CD14-positive monocyte (primary cell): ENCODE data around the gene NBEA. TPM values are rescaled to one million over a fixed set of nuclear protein-coding genes. Genes with fewer than 3 reads are reported as not detected.

Experiments
- DNase-seq, 3 donors: peaks; one replicate each; pipeline ENCODE4 v3.0.0-alpha.2; 2011 to 2022
- H2AFZ ChIP-seq: 2 replicates; pipeline ENCODE4 v1.6.0; 2012; ENCODE audit warnings: mild to moderate bottlenecking, low read depth, low read length, inconsistent platforms; ENCODE audit not compliant: insufficient read depth, poor library complexity, severe bottlenecking
- H3K27ac ChIP-seq, 2 donors: 1 replicate in 1 of 2; 2 replicates in 1 of 2; pipeline ENCODE4 v1.5.1; 2012 to 2013; ENCODE audit warnings: low read length in 2 of 2, control low read depth in 1 of 2, inconsistent platforms in 1 of 2, low read depth in 1 of 2, mild to moderate bottlenecking in 1 of 2
- H3K27me3 ChIP-seq, 2 donors: one replicate each; pipeline versions ENCODE4 v1.6.0 to v1.6.1; 2011 to 2013; ENCODE audit warnings: low read length in 2 of 2; ENCODE audit not compliant: control insufficient read depth in 2 of 2, insufficient read depth in 2 of 2
- H3K36me3 ChIP-seq, 2 donors: replicated peaks in 1 of 2; 1 replicate in 1 of 2; 2 replicates in 1 of 2; pipeline versions ENCODE4 v1.5.1 to v1.6.1; 2012 to 2013; ENCODE audit warnings: low read length in 2 of 2, control low read depth in 1 of 2, inconsistent platforms in 1 of 2, mild to moderate bottlenecking in 1 of 2; ENCODE audit not compliant: insufficient read depth in 2 of 2, control insufficient read depth in 1 of 2
- H3K4me1 ChIP-seq, 2 donors: 1 replicate in 1 of 2; 2 replicates in 1 of 2; pipeline versions ENCODE4 v1.5.1 to v1.6.1; 2012 to 2013; ENCODE audit warnings: low read length in 2 of 2, control low read depth in 1 of 2, inconsistent platforms in 1 of 2, mild to moderate bottlenecking in 1 of 2, moderate library complexity in 1 of 2; ENCODE audit not compliant: insufficient read depth in 2 of 2, control insufficient read depth in 1 of 2
- H3K4me2 ChIP-seq: replicated peaks from 2 replicates; pipeline ENCODE3; 2012; ENCODE audit warnings: low read length, moderate library complexity, mild to moderate bottlenecking; ENCODE audit not compliant: poor library complexity, severe bottlenecking; ENCODE audit errors: extremely low read depth
- H3K4me3 ChIP-seq, 3 experiments: fragments of 200-600 bp in 1 of 3; sonication (generic) in 1 of 3; replicated peaks in 1 of 3; 1 replicate in 2 of 3; 2 replicates in 1 of 3; pipeline ENCODE4 v1.5.1; 2011 to 2013; ENCODE audit warnings: low read length in 3 of 3, mild to moderate bottlenecking in 3 of 3, control low read depth in 2 of 3, low read depth in 2 of 3, inconsistent platforms in 1 of 3, moderate library complexity in 1 of 3
- H3K79me2 ChIP-seq: 2 replicates; pipeline ENCODE4 v1.6.0; 2012; ENCODE audit warnings: mild to moderate bottlenecking, control low read depth, inconsistent platforms, low read length, moderate library complexity; ENCODE audit not compliant: insufficient read depth
- H3K9ac ChIP-seq: 2 replicates; pipeline ENCODE4 v1.6.0; 2017; ENCODE audit warnings: low read length, mild to moderate bottlenecking; ENCODE audit not compliant: insufficient read depth, poor library complexity, severe bottlenecking
- H3K9me3 ChIP-seq, 2 donors: replicated peaks in 1 of 2; 1 replicate in 1 of 2; 2 replicates in 1 of 2; pipeline versions ENCODE4 v1.5.1 to v1.6.1; 2012 to 2013; ENCODE audit warnings: low read length in 2 of 2, control low read depth in 1 of 2; ENCODE audit not compliant: control insufficient read depth in 1 of 2, insufficient read depth in 1 of 2
- H4K20me1 ChIP-seq: 2 replicates; pipeline ENCODE4 v1.6.0; 2012; ENCODE audit warnings: mild to moderate bottlenecking, low read length, control low read depth, moderate library complexity; ENCODE audit not compliant: insufficient read depth
- H3K27ac Mint-ChIP-seq, 7 donors: one replicate each; pipeline ENCODE4 v1.8.0; 2020; ENCODE audit warnings: mild to moderate bottlenecking in 7 of 7, mixed read lengths in 7 of 7, moderate library complexity in 6 of 7, inconsistent platforms in 2 of 7
- H3K27me3 Mint-ChIP-seq, 3 donors: one replicate each; pipeline ENCODE4 v1.8.0; 2021 to 2022; ENCODE audit warnings: low read depth in 3 of 3, mild to moderate bottlenecking in 3 of 3, mixed read lengths in 3 of 3, moderate library complexity in 3 of 3, inconsistent platforms in 1 of 3
- H3K36me3 Mint-ChIP-seq, 2 donors: one replicate each; pipeline ENCODE4 v1.8.0; 2020; ENCODE audit warnings: mixed read lengths in 2 of 2, inconsistent platforms in 1 of 2, mild to moderate bottlenecking in 1 of 2
- H3K4me1 Mint-ChIP-seq: one replicate; pipeline ENCODE4 v1.8.0; 2020; ENCODE audit warnings: mild to moderate bottlenecking, mixed read lengths
- H3K4me3 Mint-ChIP-seq, 2 donors: one replicate each; pipeline ENCODE4 v1.8.0; 2020; ENCODE audit warnings: mild to moderate bottlenecking in 2 of 2, mixed read lengths in 2 of 2, moderate library complexity in 1 of 2
- H3K9me3 Mint-ChIP-seq, 7 donors: one replicate each; pipeline ENCODE4 v1.8.0; 2020 to 2022; ENCODE audit warnings: mixed read lengths in 7 of 7, mild to moderate bottlenecking in 6 of 7, moderate library complexity in 6 of 7, inconsistent platforms in 2 of 7
- WGBS: methylation state at CpG from one replicate; pipeline ENCODE4 v1.1.5; 2013; ENCODE audit warnings: missing lambda C conversion rate; ENCODE audit not compliant: insufficient coverage; 5-methylcytosine and 5-hydroxymethylcytosine counted together
- intact Hi-C, 2 donors: fragments of 100-400 bp; cut with micrococcal nuclease; formaldehyde crosslinking; loops; one replicate each; pipeline versions ENCODE4 v1.15.0 to v1.15.1; 2023
- polyA plus RNA-seq, 3 donors: library from polyadenylated mRNA; depleted of rRNA in 1 of 3; unstranded in 2 of 3; stranded (reverse) in 1 of 3; fragments of 300-500 nt in 2 of 3; fragments of >200 nt in 1 of 3; fragmentation: Illumina TruSeq in 2 of 3; gene quantifications; 1 replicate in 2 of 3; 2 replicates in 1 of 3; pipeline ENCODE4 v1.2.3, GENCODE V29; 2012 to 2021
- TF ChIP-seq, protein P1 (sequence below): fragments of 200-600 bp; IDR thresholded peaks from one replicate; pipeline ENCODE4 v1.8.0; 2022; ENCODE audit warnings: antibody characterized with exemption, mild to moderate bottlenecking

NBEA gene
- polyA plus RNA-seq, 3 donors, result 0.03 to 0.23 (median 0.08) TPM

DNA sequence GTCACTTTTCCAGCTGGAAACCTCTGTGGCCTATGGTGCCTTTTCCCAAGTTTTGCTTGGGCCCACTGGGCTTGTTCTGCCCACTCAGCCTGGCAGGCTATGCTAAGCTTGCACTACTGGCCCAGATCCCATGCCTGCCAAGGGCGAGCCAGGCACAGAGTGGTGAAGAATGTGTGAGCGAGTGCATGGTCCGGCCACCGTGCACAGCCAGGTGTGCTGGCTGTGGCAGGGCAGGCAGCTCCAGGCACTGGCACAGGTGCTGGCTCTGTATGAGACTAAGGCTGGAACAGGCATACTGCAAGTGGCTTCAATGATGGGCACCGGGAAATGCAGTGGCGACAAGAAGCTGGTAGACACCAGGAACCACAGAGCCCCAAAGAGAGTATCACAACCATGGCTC, 584.5 kb downstream of the NBEA start:
- intact Hi-C loops, result no loop called here
- H3K27ac Mint-ChIP-seq, result no peak overlapping the region
- DNase-seq, result no peak

DNA sequence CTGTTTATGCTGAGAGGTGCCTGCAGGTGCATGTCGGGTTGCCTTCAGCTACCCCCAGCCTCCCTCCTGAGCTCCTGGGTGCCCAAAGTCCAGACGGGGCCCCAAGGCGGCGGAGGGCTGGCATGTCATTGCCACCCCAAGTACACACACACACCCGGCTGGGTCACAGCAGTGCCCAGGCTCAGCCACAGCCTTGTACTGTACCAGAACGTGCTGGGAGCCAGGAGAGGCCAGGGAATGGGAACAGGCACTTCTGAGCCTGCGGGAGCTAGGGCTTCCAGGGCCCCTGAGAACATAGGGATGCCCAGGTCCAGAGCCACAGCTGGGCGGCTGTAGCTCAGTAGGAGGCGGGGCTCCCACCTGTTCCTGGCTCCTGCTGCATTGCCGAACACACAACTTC, 585.4 kb downstream of the NBEA start:
- H3K9me3 Mint-ChIP-seq, result peaks cover 0 to 8% (median 4%) of the 10 kb centered on the region in 7 donors
- no peak overlapping the region for H3K4me3 Mint-ChIP-seq
- TF ChIP-seq, protein P1, sequence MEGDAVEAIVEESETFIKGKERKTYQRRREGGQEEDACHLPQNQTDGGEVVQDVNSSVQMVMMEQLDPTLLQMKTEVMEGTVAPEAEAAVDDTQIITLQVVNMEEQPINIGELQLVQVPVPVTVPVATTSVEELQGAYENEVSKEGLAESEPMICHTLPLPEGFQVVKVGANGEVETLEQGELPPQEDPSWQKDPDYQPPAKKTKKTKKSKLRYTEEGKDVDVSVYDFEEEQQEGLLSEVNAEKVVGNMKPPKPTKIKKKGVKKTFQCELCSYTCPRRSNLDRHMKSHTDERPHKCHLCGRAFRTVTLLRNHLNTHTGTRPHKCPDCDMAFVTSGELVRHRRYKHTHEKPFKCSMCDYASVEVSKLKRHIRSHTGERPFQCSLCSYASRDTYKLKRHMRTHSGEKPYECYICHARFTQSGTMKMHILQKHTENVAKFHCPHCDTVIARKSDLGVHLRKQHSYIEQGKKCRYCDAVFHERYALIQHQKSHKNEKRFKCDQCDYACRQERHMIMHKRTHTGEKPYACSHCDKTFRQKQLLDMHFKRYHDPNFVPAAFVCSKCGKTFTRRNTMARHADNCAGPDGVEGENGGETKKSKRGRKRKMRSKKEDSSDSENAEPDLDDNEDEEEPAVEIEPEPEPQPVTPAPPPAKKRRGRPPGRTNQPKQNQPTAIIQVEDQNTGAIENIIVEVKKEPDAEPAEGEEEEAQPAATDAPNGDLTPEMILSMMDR, result no peak
- H3K27ac Mint-ChIP-seq, result no peak overlapping the region
- Histone ChIP-seq H3K27me3 (no peaks in the 10 kb centered on the region), H3K79me2 (no peaks in the 10 kb centered on the region), H3K36me3 (no peaks in the 10 kb centered on the region), H3K9me3 (peaks cover 0 to 9% of the 10 kb centered on the region in 2 donors), H4K20me1 (no peaks in the 10 kb centered on the region), H2AFZ (no peak overlapping the region), H3K27ac (no peak overlapping the region), H3K4me3 (no peak overlapping the region), H3K9ac (no peak overlapping the region), H3K4me1 (no peaks in the 10 kb centered on the region), H3K4me2 (no peak overlapping the region)
- DNase-seq, result no peak
- no peaks in the 10 kb centered on the region for H3K4me1 Mint-ChIP-seq
- peaks cover 0 to 2% (median 0%) of the 10 kb centered on the region in 3 donors for H3K27me3 Mint-ChIP-seq
- H3K36me3 Mint-ChIP-seq, result no peaks in the 10 kb centered on the region
- WGBS, result 93% methylated on average over 6 of the region's 10 CpGs
- intact Hi-C loops, result no loop called here

More for the DNA sequence above, 584.5 kb downstream of the NBEA start:
- Histone ChIP-seq H3K9me3 (peaks cover 0 to 9% of the 10 kb centered on the region in 2 donors), H3K4me2 (no peak overlapping the region), H2AFZ (no peak overlapping the region), H3K9ac (no peak overlapping the region), H3K27ac (no peak overlapping the region), H3K4me3 (no peak overlapping the region), H3K79me2 (no peaks in the 10 kb centered on the region), H3K36me3 (no peaks in the 10 kb centered on the region), H3K27me3 (no peaks in the 10 kb centered on the region), H3K4me1 (no peaks in the 10 kb centered on the region), H4K20me1 (no peaks in the 10 kb centered on the region)
- peaks cover 0 to 2% (median 0%) of the 10 kb centered on the region in 3 donors for H3K27me3 Mint-ChIP-seq
- peaks cover 0 to 13% (median 4%) of the 10 kb centered on the region in 7 donors for H3K9me3 Mint-ChIP-seq
- TF ChIP-seq, protein P1, result no peak
- H3K4me3 Mint-ChIP-seq, result no peak overlapping the region
- no peaks in the 10 kb centered on the region for H3K4me1 Mint-ChIP-seq
- 99% methylated on average over 6 of the region's 6 CpGs for WGBS
- no peaks in the 10 kb centered on the region for H3K36me3 Mint-ChIP-seq
